ENCODE data around the gene ITGBL1. TPM values are rescaled to one million over a fixed set of nuclear protein-coding genes. Genes with fewer than 3 reads are reported as not detected.
A peak's percentile ranks its signal among the peaks of the same experiment; 100 is the strongest.

Gene ITGBL1, protein sequence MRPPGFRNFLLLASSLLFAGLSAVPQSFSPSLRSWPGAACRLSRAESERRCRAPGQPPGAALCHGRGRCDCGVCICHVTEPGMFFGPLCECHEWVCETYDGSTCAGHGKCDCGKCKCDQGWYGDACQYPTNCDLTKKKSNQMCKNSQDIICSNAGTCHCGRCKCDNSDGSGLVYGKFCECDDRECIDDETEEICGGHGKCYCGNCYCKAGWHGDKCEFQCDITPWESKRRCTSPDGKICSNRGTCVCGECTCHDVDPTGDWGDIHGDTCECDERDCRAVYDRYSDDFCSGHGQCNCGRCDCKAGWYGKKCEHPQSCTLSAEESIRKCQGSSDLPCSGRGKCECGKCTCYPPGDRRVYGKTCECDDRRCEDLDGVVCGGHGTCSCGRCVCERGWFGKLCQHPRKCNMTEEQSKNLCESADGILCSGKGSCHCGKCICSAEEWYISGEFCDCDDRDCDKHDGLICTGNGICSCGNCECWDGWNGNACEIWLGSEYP
- total RNA-seq (not detected), polyA plus RNA-seq (not detected)

DNA sequence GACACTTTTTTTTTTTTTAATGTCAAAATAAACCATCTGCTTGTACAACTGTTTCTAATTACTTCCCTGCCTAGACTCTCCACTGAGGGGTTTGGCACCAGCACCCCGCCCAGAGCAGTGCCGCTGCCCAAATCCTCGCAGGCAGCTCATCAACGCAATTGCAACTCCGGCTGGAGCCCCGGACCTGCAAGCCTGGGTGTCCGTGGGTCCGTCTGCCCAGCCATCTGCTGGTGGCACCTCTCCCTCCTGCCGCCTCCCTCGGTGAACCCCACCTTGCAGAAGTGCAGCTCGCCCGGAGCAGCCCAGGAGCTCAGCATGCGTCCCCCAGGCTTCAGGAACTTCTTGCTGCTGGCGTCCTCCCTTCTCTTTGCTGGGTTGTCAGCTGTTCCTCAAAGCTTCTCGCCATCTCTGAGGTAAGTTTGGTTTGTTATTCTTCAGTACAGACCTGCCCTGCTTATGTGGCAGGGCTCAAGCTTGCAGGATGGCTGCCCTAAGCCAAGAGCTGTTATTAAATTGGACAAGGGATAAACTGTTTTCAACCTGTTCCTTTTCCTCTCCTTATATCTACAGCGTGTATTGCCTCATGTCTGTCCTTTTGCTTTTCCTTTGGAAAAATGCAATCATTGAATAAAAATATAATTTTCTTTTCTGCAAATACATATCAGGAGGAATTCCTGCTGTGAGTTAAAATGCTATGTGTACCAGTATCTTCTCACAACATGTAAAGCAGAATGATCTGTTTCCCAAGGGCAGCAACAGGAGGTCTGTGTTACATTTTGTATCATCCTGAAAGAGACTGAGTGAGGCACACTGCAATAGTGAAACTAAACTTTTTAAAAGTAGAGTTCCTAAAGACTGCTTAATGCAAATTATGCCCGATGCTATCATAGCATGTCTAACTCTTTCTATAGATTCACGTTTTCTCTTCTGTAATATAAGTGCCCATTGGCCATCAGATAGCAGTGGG lies at the start of gene ITGBL1:
Gene ITGBL1, plus strand, starts transcription at position 157 of the 967 bp plus-strand sequence. Its CDS starts 159 bp downstream, at position 316.
- H3K4me1 ChIP-seq (ENCODE audit: control insufficient read depth, insufficient read depth, low read length, poor library complexity, severe bottlenecking), result peaks cover 9% of the 10 kb centered on the region
- H3K36me3 ChIP-seq (ENCODE audit: control insufficient read depth, insufficient read depth, low read length), result no peaks in the 10 kb centered on the region
- H3K27ac Mint-ChIP-seq, result no peak within 1 kb of the TSS
- peaks cover 0 to 4% (median 0%) of the 10 kb centered on the region in 7 donors for H3K9me3 Mint-ChIP-seq
- DNase-seq (no peak), ATAC-seq (ENCODE audit: low read depth in 2 of 2) (no peak)
- H3K27me3 Mint-ChIP-seq, result peaks cover 7% of the 10 kb centered on the region
- H3K4me3 Mint-ChIP-seq, result no peak within 1 kb of the TSS
- peak within 1 kb of the TSS; percentile 13 for H3K4me3 ChIP-seq (ENCODE audit: low read depth, low read length)
- no peaks in the 10 kb centered on the region for H3K27me3 ChIP-seq (ENCODE audit: control insufficient read depth, insufficient read depth, low read length)
- no peaks in the 10 kb centered on the region for H3K9me3 ChIP-seq (ENCODE audit: control insufficient read depth in 2 of 2, low read length in 2 of 2)
- no peak within 1 kb of the TSS for H3K27ac ChIP-seq (ENCODE audit: insufficient read depth, low read length, poor library complexity, severe bottlenecking)
- no peaks in the 10 kb centered on the region for H3K36me3 Mint-ChIP-seq
- H3K4me1 Mint-ChIP-seq, result no peaks in the 10 kb centered on the region

GRCh38 chr13:101406791-101407190 lies 45.7 kb upstream of the ITGBL1 start:
- no peak overlapping the region for H3K4me3 ChIP-seq (ENCODE audit: low read depth, low read length)
- H3K27me3 Mint-ChIP-seq, result no peaks in the 10 kb centered on the region
- no peaks in the 10 kb centered on the region for H3K4me1 Mint-ChIP-seq
- no peaks in the 10 kb centered on the region for H3K36me3 Mint-ChIP-seq
- peaks cover 0 to 2% (median 0%) of the 10 kb centered on the region in 7 donors for H3K9me3 Mint-ChIP-seq
- ATAC-seq (ENCODE audit: low read depth in 2 of 2) (no peak), DNase-seq (no peak)
- no peak overlapping the region for H3K4me3 Mint-ChIP-seq
- no peaks in the 10 kb centered on the region for H3K9me3 ChIP-seq (ENCODE audit: control insufficient read depth in 2 of 2, low read length in 2 of 2)
- H3K27me3 ChIP-seq (ENCODE audit: control insufficient read depth, insufficient read depth, low read length), result no peaks in the 10 kb centered on the region
- no peak overlapping the region for H3K27ac ChIP-seq (ENCODE audit: insufficient read depth, low read length, poor library complexity, severe bottlenecking)
- no peaks in the 10 kb centered on the region for H3K36me3 ChIP-seq (ENCODE audit: control insufficient read depth, insufficient read depth, low read length)
- H3K4me1 ChIP-seq (ENCODE audit: control insufficient read depth, insufficient read depth, low read length, poor library complexity, severe bottlenecking), result no peaks in the 10 kb centered on the region
- H3K27ac Mint-ChIP-seq, result no peak overlapping the region

GRCh38 chr13:101408154-101408553 lies 44.3 kb upstream of the ITGBL1 start:
- DNase-seq, result no peak
- Histone ChIP-seq H3K27ac (ENCODE audit: insufficient read depth, low read length, poor library complexity, severe bottlenecking) (no peak overlapping the region), H3K4me3 (ENCODE audit: low read depth, low read length) (no peak overlapping the region), H3K9me3 (ENCODE audit: control insufficient read depth in 2 of 2, low read length in 2 of 2) (no peaks in the 10 kb centered on the region), H3K4me1 (ENCODE audit: control insufficient read depth, insufficient read depth, low read length, poor library complexity, severe bottlenecking) (no peaks in the 10 kb centered on the region), H3K27me3 (ENCODE audit: control insufficient read depth, insufficient read depth, low read length) (no peaks in the 10 kb centered on the region), H3K36me3 (ENCODE audit: control insufficient read depth, insufficient read depth, low read length) (no peaks in the 10 kb centered on the region)
- Mint-ChIP-seq H3K4me1 (no peaks in the 10 kb centered on the region), H3K36me3 (no peaks in the 10 kb centered on the region), H3K27ac (peak overlapping the region in 1 of 3 donors; percentile 62), H3K27me3 (peaks cover 7% of the 10 kb centered on the region), H3K9me3 (peaks cover 0 to 2% (median 0%) of the 10 kb centered on the region in 7 donors), H3K4me3 (no peak overlapping the region)
- no peak for ATAC-seq (ENCODE audit: low read depth in 2 of 2)

GRCh38 chr13:101408992-101409656 lies 43.4 kb upstream of the ITGBL1 start:
- Mint-ChIP-seq H3K9me3 (peaks cover 0 to 2% (median 0%) of the 10 kb centered on the region in 7 donors), H3K27me3 (peaks cover 8% of the 10 kb centered on the region), H3K4me3 (no peak overlapping the region), H3K4me1 (no peaks in the 10 kb centered on the region), H3K27ac (no peak overlapping the region), H3K36me3 (no peaks in the 10 kb centered on the region)
- H3K27me3 ChIP-seq (ENCODE audit: control insufficient read depth, insufficient read depth, low read length), result peaks cover 2% of the 10 kb centered on the region
- no peaks in the 10 kb centered on the region for H3K36me3 ChIP-seq (ENCODE audit: control insufficient read depth, insufficient read depth, low read length)
- no peaks in the 10 kb centered on the region for H3K9me3 ChIP-seq (ENCODE audit: control insufficient read depth in 2 of 2, low read length in 2 of 2)
- DNase-seq (no peak), ATAC-seq (ENCODE audit: low read depth in 2 of 2) (no peak)
- H3K4me3 ChIP-seq (ENCODE audit: low read depth, low read length), result no peak overlapping the region
- H3K27ac ChIP-seq (ENCODE audit: insufficient read depth, low read length, poor library complexity, severe bottlenecking), result no peak overlapping the region
- H3K4me1 ChIP-seq (ENCODE audit: control insufficient read depth, insufficient read depth, low read length, poor library complexity, severe bottlenecking), result no peaks in the 10 kb centered on the region

DNA sequence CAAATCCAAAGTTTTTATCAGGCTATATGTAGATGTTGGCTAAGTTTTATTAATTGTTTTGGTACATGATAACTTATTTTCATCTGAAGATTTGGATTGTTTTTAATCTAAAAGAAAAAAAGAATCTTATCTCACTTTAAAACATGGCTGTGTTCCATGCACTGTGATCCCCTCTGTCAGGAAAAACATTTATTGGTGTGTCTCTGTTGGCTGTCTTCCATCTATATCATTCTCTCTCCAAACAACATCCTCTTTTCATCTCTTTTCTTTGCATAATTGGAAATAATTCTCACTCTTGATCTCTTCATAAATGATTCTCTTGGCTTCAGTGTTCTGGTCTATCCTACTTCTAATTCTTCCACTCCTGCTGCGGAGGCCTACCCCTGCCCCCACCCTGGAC lies 40.4 kb upstream of the ITGBL1 start:
- H3K9me3 Mint-ChIP-seq, result peaks cover 0 to 2% (median 0%) of the 10 kb centered on the region in 7 donors
- ATAC-seq (ENCODE audit: low read depth in 2 of 2), result no peak
- DNase-seq, result no peak
- H3K9me3 ChIP-seq (ENCODE audit: control insufficient read depth in 2 of 2, low read length in 2 of 2), result no peaks in the 10 kb centered on the region
- no peak overlapping the region for H3K4me3 Mint-ChIP-seq
- no peaks in the 10 kb centered on the region for H3K4me1 ChIP-seq (ENCODE audit: control insufficient read depth, insufficient read depth, low read length, poor library complexity, severe bottlenecking)
- H3K36me3 Mint-ChIP-seq, result no peaks in the 10 kb centered on the region
- H3K4me1 Mint-ChIP-seq, result peaks cover 0 to 3% (median 0%) of the 10 kb centered on the region in 4 donors
- H3K27me3 Mint-ChIP-seq, result peaks cover 28% of the 10 kb centered on the region
- H3K27me3 ChIP-seq (ENCODE audit: control insufficient read depth, insufficient read depth, low read length), result peaks cover 6% of the 10 kb centered on the region
- no peak overlapping the region for H3K4me3 ChIP-seq (ENCODE audit: low read depth, low read length)
- no peak overlapping the region for H3K27ac Mint-ChIP-seq
- no peak overlapping the region for H3K27ac ChIP-seq (ENCODE audit: insufficient read depth, low read length, poor library complexity, severe bottlenecking)
- H3K36me3 ChIP-seq (ENCODE audit: control insufficient read depth, insufficient read depth, low read length), result no peaks in the 10 kb centered on the region

- Histone ChIP-seq H3K27me3 (ENCODE audit: control insufficient read depth, insufficient read depth, low read length) (peaks cover 11% of the 10 kb centered on the region), H3K27ac (ENCODE audit: insufficient read depth, low read length, poor library complexity, severe bottlenecking) (no peak overlapping the region), H3K9me3 (ENCODE audit: control insufficient read depth in 2 of 2, low read length in 2 of 2) (no peaks in the 10 kb centered on the region), H3K4me1 (ENCODE audit: control insufficient read depth, insufficient read depth, low read length, poor library complexity, severe bottlenecking) (no peaks in the 10 kb centered on the region), H3K4me3 (ENCODE audit: low read depth, low read length) (no peak overlapping the region), H3K36me3 (ENCODE audit: control insufficient read depth, insufficient read depth, low read length) (no peaks in the 10 kb centered on the region)
- no peak for ATAC-seq (ENCODE audit: low read depth in 2 of 2)
- H3K36me3 Mint-ChIP-seq, result no peaks in the 10 kb centered on the region
- peaks cover 37% of the 10 kb centered on the region for H3K27me3 Mint-ChIP-seq
- peaks cover 0 to 3% (median 0%) of the 10 kb centered on the region in 4 donors for H3K4me1 Mint-ChIP-seq
- peaks cover 0 to 3% (median 0%) of the 10 kb centered on the region in 7 donors for H3K9me3 Mint-ChIP-seq
- DNase-seq, result no peak
- H3K4me3 Mint-ChIP-seq, result no peak overlapping the region
- no peak overlapping the region for H3K27ac Mint-ChIP-seq
Observed at GRCh38 chr13:101415358-101416174, 36.9 kb upstream of the ITGBL1 start.

Data from CD4-positive, CD25-positive, alpha-beta regulatory T cell (primary cell).